HCT116 (cell line): ENCODE data around the gene MIEF2. TPM values are rescaled to one million over a fixed set of nuclear protein-coding genes. Genes with fewer than 3 reads are reported as not detected.

Experiments
- ATAC-seq: fragments of 200-7000 bp; cut with Tn5 transposase; 2 replicates; pipeline ENCODE4 v1.9.1; 2020; ENCODE audit warnings: mild to moderate bottlenecking, moderate library complexity
- BruUV-seq: library from RNA; stranded (reverse); fragments of 400-500 nt; replicated peaks from 2 replicates; lab custom pipeline; 2021; lab: Mats Ljungman, UMichigan
- CTCF ChIA-PET: fragments of 300-600 bp; sonication (Branson Sonifier 250); formaldehyde crosslinking; loops from one replicate; lab custom pipeline; 2021; ENCODE audit warnings: antibody characterized with exemption; lab: Charles Lee
- POLR2A ChIA-PET: fragments of 300-600, 350-600 bp; sonication (Branson Sonifier 250); formaldehyde crosslinking; loops from one replicate; lab custom pipeline; 2021; ENCODE audit warnings: antibody characterized with exemption; lab: Charles Lee
- RAD21 ChIA-PET, 2 experiments: fragments of 300-600 bp; sonication (Branson Sonifier 250); formaldehyde crosslinking; loops; one replicate each; lab custom pipeline; 2023; ENCODE audit warnings: low total read pairs in 2 of 2; ENCODE audit not compliant: uncharacterized antibody in 2 of 2, unreplicated experiment in 2 of 2, low non-redundant PET in 1 of 2; lab: Charles Lee
- DNase-seq: peaks from one replicate; pipeline ENCODE4 v3.0.0-alpha.2; 2010; ENCODE audit warnings: low read depth, low spot score
- H2AFZ ChIP-seq: fragments of 200-600 bp; shearing (Covaris generic), sonication (generic); 2 replicates; pipeline ENCODE4 v1.6.1; 2017; ENCODE audit warnings: low read depth, mixed run types, mixed read lengths, antibody characterized with exemption, low read length; ENCODE audit not compliant: poor library complexity, severe bottlenecking
- H3K27ac ChIP-seq: 2 replicates; pipeline ENCODE4 v1.5.1; 2012; ENCODE audit warnings: low read depth, low read length
- H3K27me3 ChIP-seq: fragments of 200-600 bp; sonication (generic); 2 replicates; pipeline ENCODE4 v1.6.1; 2016; ENCODE audit warnings: mixed run types, low read length, mixed read lengths; ENCODE audit not compliant: insufficient read depth
- H3K36me3 ChIP-seq, 2 experiments: fragments of 200-500 bp in 1 of 2; fragments of 200-600 bp in 1 of 2; sonication (Bioruptor generic) in 1 of 2; sonication (generic) in 1 of 2; 2 replicates each; pipeline versions ENCODE4 v1.5.1 to v1.6.1; 2014 to 2016; ENCODE audit warnings: low read length in 2 of 2, inconsistent platforms in 1 of 2, mixed read lengths in 1 of 2, mixed run types in 1 of 2; ENCODE audit not compliant: insufficient read depth in 2 of 2, control insufficient read depth in 1 of 2
- H3K4me1 ChIP-seq, 2 experiments: fragments of 200-600 bp in 1 of 2; sonication (generic) in 1 of 2; 2 replicates each; pipeline versions ENCODE4 v1.5.1 to v1.6.1; 2012 to 2017; ENCODE audit warnings: low read length in 2 of 2, inconsistent platforms in 1 of 2, mild to moderate bottlenecking in 1 of 2, mixed read lengths in 1 of 2, mixed run types in 1 of 2, moderate library complexity in 1 of 2; ENCODE audit not compliant: insufficient read depth in 2 of 2, control insufficient read depth in 1 of 2
- H3K4me2 ChIP-seq: fragments of 200-600 bp; sonication (generic); 2 replicates; pipeline ENCODE4 v1.6.1; 2017; ENCODE audit warnings: mixed run types, low read length, mixed read lengths
- H3K4me3 ChIP-seq, 2 experiments: fragments of 200-600 bp in 1 of 2; sonication (generic) in 1 of 2; replicated peaks in 1 of 2; 2 replicates each; pipeline ENCODE4 v1.5.1; 2011 to 2016; ENCODE audit warnings: low read length in 2 of 2, control low read depth in 1 of 2, low read depth in 1 of 2, mild to moderate bottlenecking in 1 of 2, mixed read lengths in 1 of 2, mixed run types in 1 of 2
- H3K79me2 ChIP-seq: fragments of 200-600 bp; sonication (generic); 2 replicates; pipeline ENCODE4 v1.6.1; 2017; ENCODE audit warnings: mild to moderate bottlenecking, mixed run types, low read length, moderate library complexity, mixed read lengths; ENCODE audit not compliant: insufficient read depth
- H3K9ac ChIP-seq: fragments of 200-600 bp; sonication (generic); 2 replicates; pipeline ENCODE4 v1.6.1; 2016; ENCODE audit warnings: low read length, mixed read lengths
- H3K9me2 ChIP-seq: fragments of 200-600 bp; sonication (generic), shearing (Covaris generic); 2 replicates; pipeline ENCODE4 v1.6.1; 2017; ENCODE audit warnings: mixed run types, mild to moderate bottlenecking, moderate library complexity; ENCODE audit not compliant: insufficient read depth
- H3K9me3 ChIP-seq, 2 experiments: fragments of 200-500 bp in 1 of 2; fragments of 200-600 bp in 1 of 2; sonication (Bioruptor generic) in 1 of 2; sonication (generic) in 1 of 2; 2 replicates each; pipeline ENCODE4 v1.6.1; 2014 to 2017; ENCODE audit warnings: low read length in 2 of 2, mixed read lengths in 2 of 2, inconsistent platforms in 1 of 2, low read depth in 1 of 2, mild to moderate bottlenecking in 1 of 2, mixed run types in 1 of 2, moderate library complexity in 1 of 2; ENCODE audit not compliant: control insufficient read depth in 1 of 2, insufficient read depth in 1 of 2
- H4K20me1 ChIP-seq: fragments of 200-600 bp; sonication (generic), shearing (Covaris generic); 2 replicates; pipeline ENCODE4 v1.6.1; 2017; ENCODE audit warnings: mixed run types, mild to moderate bottlenecking, moderate library complexity; ENCODE audit not compliant: insufficient read depth
- EZH2 ChIP-seq: fragments of 200-600 bp; sonication (generic); IDR thresholded peaks from 2 replicates; pipeline ENCODE4 v1.6.1; 2017; ENCODE audit warnings: antibody characterized with exemption, mixed run types
- REST ChIP-seq: IDR thresholded peaks from 2 replicates; pipeline ENCODE4 v1.6.1; 2012; ENCODE audit warnings: low read depth
- SIN3A ChIP-seq: IDR thresholded peaks from 2 replicates; pipeline ENCODE4 v1.6.1; 2012; ENCODE audit warnings: low read depth
- SP1 ChIP-seq: IDR thresholded peaks from 2 replicates; pipeline ENCODE4 v1.6.1; 2012; ENCODE audit warnings: low read depth
- YY1 ChIP-seq: IDR thresholded peaks from 2 replicates; pipeline ENCODE4 v1.6.1; 2011; ENCODE audit warnings: low read length, low read depth, moderate library complexity, mild to moderate bottlenecking; ENCODE audit not compliant: insufficient replicate concordance; ENCODE audit errors: extremely low read depth
- intact Hi-C: fragments of 100-400 bp; cut with micrococcal nuclease; formaldehyde crosslinking; loops from 2 replicates; pipeline ENCODE4 v1.10.0; 2022
- total RNA-seq: library from RNA; stranded (reverse); gene quantifications from one replicate; pipeline ENCODE4 v1.2.1, GENCODE V29; 2021; ENCODE audit not compliant: unreplicated experiment

The MIEF2 gene
- total RNA-seq, 1 experiment from 2014 or later: 9.3 TPM

GRCh38 chr17:18256776-18257175, 3.7 kb upstream of the MIEF2 start (continued):
- TF ChIP-seq REST (no peak), SIN3A (no peak), EZH2 (no peak), YY1 (no peak)

GRCh38 chr17:18257268-18257981, 3.0 kb upstream of the MIEF2 start:
- TSS peak; percentile 39 for BruUV-seq
- ChIA-PET POLR2A (no interaction called here), CTCF (no interaction called here), RAD21 (no interaction called here)
- Histone ChIP-seq H3K4me3 (peak overlapping the region; percentile 87 to 92), H3K27ac (peak overlapping the region; percentile 96), H3K9ac (peak overlapping the region; percentile 94), H2AFZ (no peak overlapping the region), H3K4me2 (peak overlapping the region; percentile 88), H3K9me2 (no peaks in the 10 kb centered on the region), H3K9me3 (no peaks in the 10 kb centered on the region), H3K4me1 (peaks cover 30 to 43% of the 10 kb centered on the region in 2 experiments), H3K27me3 (no peaks in the 10 kb centered on the region), H4K20me1 (no peaks in the 10 kb centered on the region), H3K79me2 (peaks cover 51% of the 10 kb centered on the region), H3K36me3 (peaks cover 12 to 27% of the 10 kb centered on the region in 2 experiments)
- intact Hi-C loops: no loop called here
- no peak for TF ChIP-seq SP1
- no peak for DNase-seq
- ATAC-seq: peak; percentile 26
